CD4-positive, alpha-beta T cell (primary cell): ENCODE results near the gene PLXND1. TPM values are rescaled to one million over a fixed set of nuclear protein-coding genes. Genes with fewer than 3 reads are reported as not detected.
"Not testable (repeated sequence)": the region's sequence is repeated elsewhere in the genome, so short reads cannot be mapped to it uniquely, and the experiment has no call there.

ENCODE experiments used
- ATAC-seq: fragments of 200-7000 bp; cut with Tn5 transposase; one replicate; pipeline ENCODE4 v1.10.0; 2022; ENCODE audit warnings: mild to moderate bottlenecking; ENCODE audit not compliant: poor library complexity
- CTCF ChIA-PET: fragments of 350-600 bp; sonication (Branson Sonifier 250); formaldehyde crosslinking; loops from one replicate; lab custom pipeline; 2021; ENCODE audit warnings: antibody characterized with exemption, inconsistent platforms; lab: Charles Lee
- POLR2A ChIA-PET: fragments of 350-600 bp; sonication (Branson Sonifier 250); formaldehyde crosslinking; loops from one replicate; lab custom pipeline; 2021; ENCODE audit warnings: antibody characterized with exemption, inconsistent platforms; lab: Charles Lee
- DNase-seq, 14 experiments: peaks; one replicate each; pipeline ENCODE4 v3.0.0-alpha.2; 2013 to 2020; ENCODE audit warnings: mixed read lengths in 2 of 14
- H3K27ac ChIP-seq, 2 donors: one replicate each; pipeline versions ENCODE4 v1.5.1 to v1.7.0; 2013; ENCODE audit warnings: low read length in 2 of 2, low read depth in 1 of 2, mild to moderate bottlenecking in 1 of 2
- H3K27me3 ChIP-seq, 2 experiments: 1 replicate in 1 of 2; 2 replicates in 1 of 2; pipeline versions ENCODE4 v1.6.1 to v1.7.0; 2013; ENCODE audit warnings: low read length in 2 of 2, control low read depth in 1 of 2, mild to moderate bottlenecking in 1 of 2, moderate library complexity in 1 of 2; ENCODE audit not compliant: insufficient read depth in 2 of 2, control insufficient read depth in 1 of 2
- H3K36me3 ChIP-seq: one replicate; pipeline ENCODE4 v1.6.1; 2013; ENCODE audit warnings: low read length, control low read depth; ENCODE audit not compliant: insufficient read depth
- H3K4me1 ChIP-seq: one replicate; pipeline ENCODE4 v1.6.1; 2013; ENCODE audit warnings: low read length, control low read depth; ENCODE audit not compliant: insufficient read depth
- H3K4me3 ChIP-seq: one replicate; pipeline ENCODE4 v1.5.1; 2013; ENCODE audit warnings: mild to moderate bottlenecking, low read length, moderate library complexity
- H3K9me3 ChIP-seq, 2 experiments: 1 replicate in 1 of 2; 2 replicates in 1 of 2; pipeline versions ENCODE4 v1.6.1 to v1.7.0; 2013; ENCODE audit warnings: low read length in 2 of 2, mild to moderate bottlenecking in 2 of 2, control low read depth in 1 of 2, moderate library complexity in 1 of 2; ENCODE audit not compliant: control insufficient read depth in 1 of 2, insufficient read depth in 1 of 2
- H3K27ac Mint-ChIP-seq: one replicate; pipeline ENCODE4 v1.8.0; 2020; ENCODE audit warnings: mixed read lengths
- H3K27me3 Mint-ChIP-seq: one replicate; pipeline ENCODE4 v1.8.0; 2021; ENCODE audit warnings: mixed read lengths
- H3K36me3 Mint-ChIP-seq: one replicate; pipeline ENCODE4 v1.8.0; 2021; ENCODE audit warnings: low read depth, mixed read lengths
- H3K4me1 Mint-ChIP-seq: one replicate; pipeline ENCODE4 v1.8.0; 2021; ENCODE audit warnings: low read depth, mixed read lengths
- H3K4me3 Mint-ChIP-seq: one replicate; pipeline ENCODE4 v1.8.0; 2020; ENCODE audit warnings: mild to moderate bottlenecking, mixed read lengths
- H3K9me3 Mint-ChIP-seq: one replicate; pipeline ENCODE4 v1.8.0; 2020; ENCODE audit warnings: mixed read lengths
- intact Hi-C, 2 experiments: fragments of 100-400 bp; cut with DNase I in 1 of 2; cut with micrococcal nuclease in 1 of 2; formaldehyde crosslinking; loops; one replicate each; pipeline versions ENCODE4 v1.15.1 to v1.9.0; 2023 to 2025; cut with DNase I, micrococcal nuclease
- total RNA-seq, 174 experiments: library from RNA in 2 of 174; stranded (reverse) in 2 of 174; gene quantifications; one replicate each; pipeline ENCODE4 v1.2.3 and lab custom pipeline; 2021 to 2026
- TF ChIP-seq, protein P1 (sequence below): fragments of 200-600 bp; IDR thresholded peaks from one replicate; pipeline ENCODE4 v1.8.0; 2022; ENCODE audit warnings: antibody characterized with exemption, mild to moderate bottlenecking

The PLXND1 gene
- total RNA-seq, 2 experiments from 2014 or later = 61.7 to 62.5 TPM

DNA sequence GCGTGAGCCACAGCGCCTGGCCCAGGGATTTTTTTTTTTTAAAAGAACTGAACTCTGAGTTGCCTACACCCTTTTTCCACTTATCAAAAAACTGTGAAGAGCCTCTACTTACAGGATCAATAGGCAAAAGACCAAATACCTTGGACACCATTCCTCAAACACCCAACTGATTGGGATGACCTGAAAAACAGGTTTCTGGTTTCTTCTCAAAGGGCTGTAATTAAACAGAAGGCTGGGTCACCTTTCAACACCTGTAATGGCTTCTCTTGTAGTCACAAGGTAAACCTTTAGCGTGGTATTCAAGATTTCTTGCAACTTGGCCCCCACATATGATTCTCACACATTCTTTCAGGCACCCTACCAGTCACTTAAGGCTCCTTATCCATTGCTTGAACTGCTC lies 38.4 kb upstream of the PLXND1 start:
- H3K4me1 Mint-ChIP-seq = no peaks in the 10 kb centered on the region
- no peaks in the 10 kb centered on the region for H3K9me3 ChIP-seq
- no peaks in the 10 kb centered on the region for H3K27me3 Mint-ChIP-seq
- H3K9me3 Mint-ChIP-seq = no peaks in the 10 kb centered on the region
- POLR2A ChIA-PET = no interaction called here
- no peaks in the 10 kb centered on the region for H3K36me3 Mint-ChIP-seq
- H3K27ac Mint-ChIP-seq = no peak overlapping the region
- no peak overlapping the region for H3K4me3 ChIP-seq
- TF ChIP-seq, protein P1, sequence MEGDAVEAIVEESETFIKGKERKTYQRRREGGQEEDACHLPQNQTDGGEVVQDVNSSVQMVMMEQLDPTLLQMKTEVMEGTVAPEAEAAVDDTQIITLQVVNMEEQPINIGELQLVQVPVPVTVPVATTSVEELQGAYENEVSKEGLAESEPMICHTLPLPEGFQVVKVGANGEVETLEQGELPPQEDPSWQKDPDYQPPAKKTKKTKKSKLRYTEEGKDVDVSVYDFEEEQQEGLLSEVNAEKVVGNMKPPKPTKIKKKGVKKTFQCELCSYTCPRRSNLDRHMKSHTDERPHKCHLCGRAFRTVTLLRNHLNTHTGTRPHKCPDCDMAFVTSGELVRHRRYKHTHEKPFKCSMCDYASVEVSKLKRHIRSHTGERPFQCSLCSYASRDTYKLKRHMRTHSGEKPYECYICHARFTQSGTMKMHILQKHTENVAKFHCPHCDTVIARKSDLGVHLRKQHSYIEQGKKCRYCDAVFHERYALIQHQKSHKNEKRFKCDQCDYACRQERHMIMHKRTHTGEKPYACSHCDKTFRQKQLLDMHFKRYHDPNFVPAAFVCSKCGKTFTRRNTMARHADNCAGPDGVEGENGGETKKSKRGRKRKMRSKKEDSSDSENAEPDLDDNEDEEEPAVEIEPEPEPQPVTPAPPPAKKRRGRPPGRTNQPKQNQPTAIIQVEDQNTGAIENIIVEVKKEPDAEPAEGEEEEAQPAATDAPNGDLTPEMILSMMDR = no peak
- intact Hi-C loops = no loop called here
- H3K36me3 ChIP-seq = no peaks in the 10 kb centered on the region
- H3K4me1 ChIP-seq = no peaks in the 10 kb centered on the region
- no peak overlapping the region for H3K27ac ChIP-seq
- ATAC-seq = no peak
- CTCF ChIA-PET = no interaction called here
- no peak overlapping the region for H3K4me3 Mint-ChIP-seq
- DNase-seq = no peak
- no peaks in the 10 kb centered on the region for H3K27me3 ChIP-seq

DNA sequence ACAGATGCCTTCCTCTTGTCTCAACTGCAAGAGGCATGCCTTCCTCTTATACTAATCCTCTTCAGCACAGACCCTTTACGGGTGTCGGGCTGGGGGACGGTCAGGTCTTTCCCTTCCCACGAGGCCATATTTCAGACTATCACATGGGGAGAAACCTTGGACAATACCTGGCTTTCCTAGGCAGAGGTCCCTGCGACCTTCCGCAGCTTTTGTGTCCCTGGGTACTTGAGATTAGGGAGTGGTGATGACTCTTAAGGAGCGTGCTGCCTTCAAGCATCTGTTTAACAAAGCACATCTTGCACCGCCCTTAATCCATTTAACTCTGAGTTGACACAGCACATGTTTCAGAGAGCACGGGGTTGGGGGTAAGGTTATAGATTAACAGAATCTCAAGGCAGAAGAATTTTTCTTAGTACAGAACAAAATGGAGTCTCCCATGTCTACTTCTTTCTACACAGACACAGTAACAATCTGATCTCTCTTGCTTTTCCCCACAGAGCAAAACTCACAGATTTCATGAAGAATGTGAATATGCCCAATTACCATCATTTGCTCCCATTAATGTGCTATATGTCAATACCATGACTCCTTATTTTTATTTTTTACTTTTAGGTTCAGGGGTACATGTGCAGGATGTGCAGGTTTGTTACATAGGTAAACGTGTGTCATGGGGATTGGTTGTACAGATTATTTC lies 35.2 kb upstream of the PLXND1 start:
- H3K9me3 ChIP-seq, H3K36me3 ChIP-seq, H3K4me1 Mint-ChIP-seq, H3K27me3 Mint-ChIP-seq, H3K27ac ChIP-seq, POLR2A ChIA-PET, CTCF ChIA-PET, H3K4me3 Mint-ChIP-seq, intact Hi-C loops, DNase-seq, H3K4me1 ChIP-seq, H3K27ac Mint-ChIP-seq, H3K27me3 ChIP-seq, ATAC-seq, H3K36me3 Mint-ChIP-seq, H3K4me3 ChIP-seq, H3K9me3 Mint-ChIP-seq: not testable (repeated sequence)

DNA sequence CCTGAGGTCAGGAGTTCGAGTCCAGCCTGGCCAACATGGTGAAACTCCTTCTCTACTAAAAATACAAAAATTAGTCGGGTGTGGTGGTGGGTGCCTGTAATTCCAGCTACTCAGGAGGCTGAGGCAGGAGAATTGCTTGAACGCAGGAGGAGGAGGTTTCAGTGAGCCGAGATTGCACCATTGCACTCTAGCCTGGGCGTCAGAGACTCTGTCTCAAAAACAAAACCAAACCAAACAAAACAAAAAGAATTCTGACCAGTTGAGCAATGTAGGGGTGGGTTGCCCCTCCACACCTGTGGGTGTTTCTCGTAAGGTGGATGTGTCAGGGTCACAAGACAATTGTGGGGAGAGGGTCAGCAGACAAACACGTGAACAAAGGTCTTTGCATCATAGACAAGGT lies 34.5 kb upstream of the PLXND1 start:
- POLR2A ChIA-PET, H3K4me3 Mint-ChIP-seq, H3K4me1 Mint-ChIP-seq: not testable (repeated sequence)

DNA sequence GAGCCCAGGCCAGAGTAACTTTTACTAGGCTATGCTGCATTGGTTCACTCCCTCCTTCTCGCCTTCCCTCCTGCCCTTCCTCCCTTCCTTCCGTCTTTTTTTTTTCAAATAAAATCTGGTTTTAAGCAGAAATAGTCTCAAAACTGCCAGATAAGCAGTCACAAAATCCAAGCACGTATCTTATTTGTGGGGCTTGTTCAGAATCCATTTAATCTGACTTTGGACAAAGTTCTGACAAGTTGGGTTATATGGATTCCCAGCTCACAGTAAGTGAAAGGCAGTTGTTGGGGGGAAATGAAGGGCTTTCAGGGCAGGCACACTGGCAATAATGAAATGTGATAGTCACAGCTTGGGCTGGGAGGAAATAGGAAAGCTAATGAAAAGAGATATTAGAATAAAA lies 32.0 kb upstream of the PLXND1 start:
- intact Hi-C loops = no loop called here
- no peak overlapping the region for H3K27ac ChIP-seq
- H3K27me3 ChIP-seq = no peaks in the 10 kb centered on the region
- H3K4me1 ChIP-seq = no peaks in the 10 kb centered on the region
- Mint-ChIP-seq H3K36me3 (no peaks in the 10 kb centered on the region), H3K27ac (no peak overlapping the region), H3K9me3 (no peaks in the 10 kb centered on the region), H3K27me3 (no peaks in the 10 kb centered on the region), H3K4me1 (no peaks in the 10 kb centered on the region), H3K4me3 (no peak overlapping the region)
- TF ChIP-seq, protein P1 = no peak
- H3K9me3 ChIP-seq = peaks cover 0 to 3% of the 10 kb centered on the region in 2 experiments
- CTCF ChIA-PET = no interaction called here
- ATAC-seq (no peak), DNase-seq (no peak)
- POLR2A ChIA-PET = no interaction called here
- no peak overlapping the region for H3K4me3 ChIP-seq
- H3K36me3 ChIP-seq = no peaks in the 10 kb centered on the region

More for the DNA sequence above, 34.5 kb upstream of the PLXND1 start:
- H3K27me3 ChIP-seq, H3K36me3 ChIP-seq, H3K9me3 ChIP-seq, CTCF ChIA-PET, H3K4me1 ChIP-seq, intact Hi-C loops, H3K27me3 Mint-ChIP-seq, DNase-seq, H3K36me3 Mint-ChIP-seq, ATAC-seq, H3K27ac ChIP-seq, H3K9me3 Mint-ChIP-seq, H3K27ac Mint-ChIP-seq, H3K4me3 ChIP-seq: not testable (repeated sequence)
